A549 (cell line): Measurements from ENCODE around the gene CDKN2D. TPM values are rescaled to one million over a fixed set of nuclear protein-coding genes. Genes with fewer than 3 reads are reported as not detected.

Experiments
- ATAC-seq, 2 experiments: fragments of 200-7000 bp in 1 of 2; fragments of >200 bp in 1 of 2; cut with Nextera tagmentation in 1 of 2; cut with Tn5 transposase in 1 of 2; 3 replicates each; pipeline versions ENCODE4 v1.8.0 to v1.9.1; 2018 to 2020; ENCODE audit warnings: mild to moderate bottlenecking in 1 of 2, moderate library complexity in 1 of 2
- CTCF ChIA-PET: fragments of 300-600 bp; sonication (Branson Sonifier 250); formaldehyde crosslinking; extraction: SDS; loops from one replicate; lab custom pipeline; 2021; ENCODE audit warnings: antibody characterized with exemption, inconsistent platforms; lab: Yijun Ruan, JAX
- POLR2A ChIA-PET: fragments of 350-600 bp; formaldehyde crosslinking; extraction: SDS; loops from one replicate; lab custom pipeline; 2021; ENCODE audit warnings: antibody characterized with exemption, inconsistent platforms; lab: Yijun Ruan, JAX
- DNase-seq, 2 experiments: peaks; one replicate each; pipeline versions ENCODE4 v3.0.0 to v3.0.0-alpha.2; 2011 to 2016; ENCODE audit warnings: low read depth in 1 of 2, low spot score in 1 of 2
- FAIRE-seq: peaks from 2 replicates; lab custom pipeline; 2011; peaks lifted over from hg19 to GRCh38; lab: Jason Lieb, UNC
- H3K27ac ChIP-seq, 2 experiments: fragments of >200 bp; sonication (Bioruptor Twin); formaldehyde crosslinking; 3 replicates each; pipeline ENCODE4 v1.5.1; 2016 to 2017
- H3K4me1 ChIP-seq: fragments of >200 bp; sonication (Bioruptor Twin); formaldehyde crosslinking; 3 replicates; pipeline ENCODE4 v1.6.1; 2016
- H3K4me2 ChIP-seq: fragments of >200 bp; sonication (Bioruptor Twin); formaldehyde crosslinking; 3 replicates; pipeline ENCODE4 v1.6.1; 2016
- H3K4me3 ChIP-seq: fragments of >200 bp; sonication (Bioruptor Twin); formaldehyde crosslinking; 3 replicates; pipeline ENCODE4 v1.5.1; 2016
- H3K9me3 ChIP-seq: fragments of >200 bp; sonication (Bioruptor Twin); formaldehyde crosslinking; 3 replicates; pipeline ENCODE4 v1.6.1; 2016
- ATOH8 ChIP-seq: fragments of 250-450 bp; sonication (Bioruptor Pico); IDR thresholded peaks from 2 replicates; pipeline ENCODE4 v1.5.0; 2020; ENCODE audit warnings: low read depth, mild to moderate bottlenecking, moderate library complexity
- BCL3 ChIP-seq: fragments of >200 bp; sonication (Bioruptor Twin); formaldehyde crosslinking; IDR thresholded peaks from 3 replicates; pipeline ENCODE4 v1.6.1; 2016
- CBX8 ChIP-seq: fragments of 200-600 bp; sonication (generic); IDR thresholded peaks from 2 replicates; pipeline ENCODE4 v1.6.1; 2016
- CHD2 ChIP-seq: fragments of 150-350 bp; IDR thresholded peaks from 2 replicates; pipeline ENCODE4 v1.6.1; 2014; ENCODE audit warnings: low read length; ENCODE audit not compliant: partially characterized antibody
- EHMT2 ChIP-seq: fragments of 200-600 bp; sonication (generic); IDR thresholded peaks from 2 replicates; pipeline ENCODE4 v1.6.1; 2016; ENCODE audit warnings: antibody characterized with exemption, low read depth, mild to moderate bottlenecking, moderate library complexity
- ELK1 ChIP-seq: fragments of 150-350 bp; IDR thresholded peaks from 2 replicates; pipeline ENCODE4 v1.6.1; 2014; ENCODE audit warnings: low read depth, mild to moderate bottlenecking, low read length
- ESRRA ChIP-seq: fragments of 150-350 bp; IDR thresholded peaks from 2 replicates; pipeline ENCODE4 v1.6.1; 2014; ENCODE audit warnings: mild to moderate bottlenecking, low read length, borderline replicate concordance
- FOSB ChIP-seq: fragments of 250-450 bp; sonication (Bioruptor Pico); IDR thresholded peaks from 2 replicates; pipeline ENCODE4 v1.5.0; 2020; ENCODE audit warnings: mild to moderate bottlenecking, moderate library complexity
- FOXS1 ChIP-seq: fragments of 250-450 bp; sonication (Bioruptor Pico); IDR thresholded peaks from 2 replicates; pipeline ENCODE4 v1.5.0; 2020; ENCODE audit warnings: mild to moderate bottlenecking, moderate library complexity
- HDAC2 ChIP-seq: fragments of 200-600 bp; sonication (generic); IDR thresholded peaks from 2 replicates; pipeline ENCODE4 v1.6.1; 2016
- HES2 ChIP-seq: fragments of >200 bp; sonication (Bioruptor Twin); formaldehyde crosslinking; IDR thresholded peaks from 2 replicates; pipeline ENCODE4 v1.6.1; 2016
- HOXA7 ChIP-seq: fragments of 250-450 bp; sonication (Bioruptor Pico); IDR thresholded peaks from 2 replicates; pipeline ENCODE4 v1.5.0; 2020; ENCODE audit warnings: mild to moderate bottlenecking, moderate library complexity
- HOXB13 ChIP-seq: fragments of 250-450 bp; sonication (Bioruptor Pico); IDR thresholded peaks from 2 replicates; pipeline ENCODE4 v1.5.0; 2020; ENCODE audit warnings: low read depth, mild to moderate bottlenecking, moderate library complexity
- HOXB5 ChIP-seq: fragments of 250-450 bp; sonication (Bioruptor Pico); IDR thresholded peaks from 2 replicates; pipeline ENCODE4 v1.5.0; 2020; ENCODE audit warnings: mild to moderate bottlenecking, moderate library complexity
- JUN ChIP-seq, 2 experiments: fragments of >200 bp; sonication (Bioruptor Twin); formaldehyde crosslinking; IDR thresholded peaks; 2 replicates in 1 of 2; 3 replicates in 1 of 2; pipeline ENCODE4 v1.6.1; 2016 to 2017
- KDM5A ChIP-seq: fragments of 200-600 bp; sonication (generic); IDR thresholded peaks from 2 replicates; pipeline ENCODE4 v1.6.1; 2016; ENCODE audit warnings: antibody characterized with exemption, mild to moderate bottlenecking
- MAX ChIP-seq: IDR thresholded peaks from 2 replicates; pipeline ENCODE4 v1.6.1; 2012
- MYC ChIP-seq: IDR thresholded peaks from 2 replicates; pipeline ENCODE4 v1.6.1; 2012; ENCODE audit warnings: mild to moderate bottlenecking, inconsistent platforms, low read length, improper control_type of control experiment, borderline replicate concordance
- NR3C1 ChIP-seq: fragments of >200 bp; sonication (Bioruptor Twin); formaldehyde crosslinking; IDR thresholded peaks from 3 replicates; pipeline ENCODE4 v1.6.1; 2017
- PBX3 ChIP-seq: IDR thresholded peaks from 2 replicates; pipeline ENCODE4 v1.6.1; 2012
- RARB ChIP-seq: fragments of 250-450 bp; sonication (Bioruptor Pico); IDR thresholded peaks from 2 replicates; pipeline ENCODE4 v1.8.0; 2021; ENCODE audit warnings: mild to moderate bottlenecking, moderate library complexity
- REST ChIP-seq: fragments of 200-600 bp; sonication (generic); IDR thresholded peaks from 2 replicates; pipeline ENCODE4 v1.6.1; 2016; ENCODE audit warnings: antibody characterized with exemption, mild to moderate bottlenecking, moderate library complexity
- RFX5 ChIP-seq: fragments of 450-650 bp; IDR thresholded peaks from 2 replicates; pipeline ENCODE4 v1.7.1; 2014; ENCODE audit warnings: antibody characterized with exemption, mild to moderate bottlenecking, moderate library complexity
- SREBF2 ChIP-seq: fragments of 450-650 bp; IDR thresholded peaks from 2 replicates; pipeline ENCODE4 v1.6.1; 2014; ENCODE audit warnings: mild to moderate bottlenecking, moderate library complexity
- TP53 ChIP-seq: fragments of 250-450 bp; sonication (Bioruptor Pico); IDR thresholded peaks from 2 replicates; pipeline ENCODE4 v1.5.0; 2021; ENCODE audit warnings: mild to moderate bottlenecking, moderate library complexity
- USF2 ChIP-seq: fragments of 450-650 bp; IDR thresholded peaks from 2 replicates; pipeline ENCODE4 v1.6.1; 2014; ENCODE audit warnings: antibody characterized with exemption
- ZC3H11A ChIP-seq: fragments of 450-650 bp; IDR thresholded peaks from 2 replicates; pipeline ENCODE4 v1.6.1; 2014; ENCODE audit warnings: antibody characterized with exemption, mild to moderate bottlenecking
- WGBS: methylation state at CpG from one replicate; pipeline ENCODE4 v1.1.6; 2017; ENCODE audit errors: missing lambda C conversion rate; 5-methylcytosine and 5-hydroxymethylcytosine counted together
- polyA minus RNA-seq: library from RNA; depleted of rRNA, polyadenylated mRNA; stranded (reverse); fragments of >200 nt; gene quantifications from 2 replicates; pipeline ENCODE4 v1.2.3, GENCODE V29; 2011; rRNA and poly(A)+ RNA removed
- polyA plus RNA-seq, 4 experiments: library from polyadenylated mRNA; depleted of rRNA in 3 of 4; stranded (reverse); fragments of >200 nt; fragmentation: RNase III in 1 of 4; extraction: RNeasy Plus Mini Kit Qiagen cat#74134 plus additional on column Dnase treatment in 1 of 4; gene quantifications; 2 replicates in 3 of 4; 3 replicates in 1 of 4; pipeline ENCODE4 v1.2.3, GENCODE V29; 2011 to 2017

The CDKN2D gene
- polyA plus RNA-seq (2011; rRNA removed) = 2.6 and 3.1 TPM in 2 replicates
- polyA plus RNA-seq (2012; cell fraction: cytosol; rRNA removed) = 9.4 and 11.5 TPM in 2 replicates
- 4.8 and 8.9 TPM in 2 replicates for polyA plus RNA-seq (2012; cell fraction: nucleus; rRNA removed)
- polyA plus RNA-seq (2017; fragmentation: RNase III; extraction: RNeasy Plus Mini Kit Qiagen cat#74134 plus additional on column Dnase treatment) = 3.9 to 4.3 TPM (median 4.1 TPM) in 3 replicates
- polyA minus RNA-seq = 1.0 and 2.0 TPM in 2 replicates

- H3K27ac ChIP-seq = peak within 1 kb of the TSS; percentile 78 to 89
- peak; percentile 80 to 91 for ATAC-seq
- H3K9me3 ChIP-seq = no peaks in the 10 kb centered on the region
- ChIA-PET CTCF (interaction anchor here (1.1 to 5.5 kb wide), 7 partner anchors 12 to 165 kb away, joined by 3 to 31 read pairs (median 4); no protein-coding TSS in a partner anchor), POLR2A (no interaction called here)
- H3K4me1 ChIP-seq = peaks cover 28% of the 10 kb centered on the region
- 2% methylated on average over 44 of the region's 71 CpGs for WGBS
- no peak for TF ChIP-seq ZC3H11A
- TF ChIP-seq TP53 (CRISPR knock-in tag) = 0 out of 2 replicates have a peak, but pooled peaks have one; percentile 38
- 0 out of 2 replicates have a peak, but pooled peaks have one; percentile 37 for TF ChIP-seq HDAC2
- no peak for TF ChIP-seq NR3C1
- TF ChIP-seq CBX8 = no peak
- TF ChIP-seq ATOH8 = peak; percentile 46; the same call in 1 of the 2 replicates
- peak; percentile 25; the same call in 1 of the 2 replicates for TF ChIP-seq MYC
- TF ChIP-seq MAX = peak; percentile 93
- no peak for TF ChIP-seq USF2
- no peak for TF ChIP-seq ELK1
- TF ChIP-seq EHMT2 = no peak
- TF ChIP-seq CHD2 = peak; percentile 37
- peak in 1 of 2 experiments; percentile 19; a peak in 1 of 5 replicates for TF ChIP-seq JUN (IDR thresholded peaks at IDR 0.05)
- TF ChIP-seq KDM5A = peak; percentile 68
- TF ChIP-seq FOSB (CRISPR knock-in tag) = 0 out of 2 replicates have a peak, but pooled peaks have one; percentile 38
- no peak for TF ChIP-seq SREBF2
- no peak for TF ChIP-seq HES2
- TF ChIP-seq RARB (CRISPR knock-in tag) = 0 out of 2 replicates have a peak, but pooled peaks have one; percentile 42
- peak; percentile 48 for TF ChIP-seq REST
- TF ChIP-seq PBX3 = no peak
- peak; percentile 97 for TF ChIP-seq RFX5
- TF ChIP-seq HOXA7 (CRISPR knock-in tag) = peak; percentile 42; the same call in 1 of the 2 replicates
- no peak for TF ChIP-seq BCL3
- TF ChIP-seq HOXB5 (CRISPR knock-in tag) = no peak
- no peak for TF ChIP-seq ESRRA
- no peak for TF ChIP-seq FOXS1 (CRISPR knock-in tag)
- TF ChIP-seq HOXB13 (CRISPR knock-in tag) = 0 out of 2 replicates have a peak, but pooled peaks have one; percentile 68
- H3K4me3 ChIP-seq = peak within 1 kb of the TSS; percentile 88
- DNase-seq = peak; percentile 69 to 99
- FAIRE-seq = no peak
- H3K4me2 ChIP-seq = peak within 1 kb of the TSS; percentile 91
Measured at GRCh38 chr19:10568826-10569651, at the start of gene CDKN2D. Gene CDKN2D, minus strand, starts transcription at chr19:10568979. Its CDS starts 326 bp downstream, at chr19:10568653.
